Activated CD8-positive, alpha-beta T cell treated with anti-CD3 and anti-CD28 coated beads for 36 hours (primary cell): Measurements from ENCODE around the gene USP10. TPM values are rescaled to one million over a fixed set of nuclear protein-coding genes. Genes with fewer than 3 reads are reported as not detected.

ENCODE experiments used
- ATAC-seq: fragments of 200-7000 bp; cut with Tn5 transposase; one replicate; pipeline ENCODE4 v1.10.0; 2021; ENCODE audit warnings: mild to moderate bottlenecking, moderate library complexity
- CTCF ChIA-PET: fragments of 350-600 bp; sonication (Branson Sonifier 250); formaldehyde crosslinking; loops from one replicate; lab custom pipeline; 2021; ENCODE audit warnings: antibody characterized with exemption; lab: Charles Lee
- POLR2A ChIA-PET: fragments of 350-600 bp; sonication (Branson Sonifier 250); formaldehyde crosslinking; loops from one replicate; lab custom pipeline; 2021; ENCODE audit warnings: antibody characterized with exemption; lab: Charles Lee
- DNase-seq: peaks from one replicate; pipeline ENCODE4 v3.0.0-alpha.2; 2020
- H3K27ac Mint-ChIP-seq: one replicate; pipeline ENCODE4 v1.8.0; 2021; ENCODE audit warnings: mild to moderate bottlenecking, mixed read lengths
- H3K27me3 Mint-ChIP-seq: one replicate; pipeline ENCODE4 v1.8.0; 2021; ENCODE audit warnings: mixed read lengths
- H3K36me3 Mint-ChIP-seq: one replicate; pipeline ENCODE4 v1.8.0; 2021; ENCODE audit warnings: low read depth, mixed read lengths
- H3K4me1 Mint-ChIP-seq: one replicate; pipeline ENCODE4 v1.8.0; 2021; ENCODE audit warnings: low read depth, mixed read lengths
- H3K4me3 Mint-ChIP-seq: one replicate; pipeline ENCODE4 v1.8.0; 2021; ENCODE audit warnings: mild to moderate bottlenecking, moderate library complexity, mixed read lengths
- H3K9me3 Mint-ChIP-seq: one replicate; pipeline ENCODE4 v1.8.0; 2021; ENCODE audit warnings: mixed read lengths
- intact Hi-C: fragments of 100-400 bp; cut with micrococcal nuclease; formaldehyde crosslinking; loops from one replicate; pipeline ENCODE4 v1.10.0; 2022
- total RNA-seq, 2 experiments: library from RNA; stranded (reverse); gene quantifications; one replicate each; pipeline ENCODE4 v1.2.3, GENCODE V29; 2021
- TF ChIP-seq, protein P1 (sequence below): fragments of 200-600 bp; IDR thresholded peaks from one replicate; pipeline ENCODE4 v1.8.0; 2022; ENCODE audit warnings: antibody characterized with exemption, mild to moderate bottlenecking

Gene USP10
- total RNA-seq, 2 experiments from 2014 or later, result 116 TPM

DNA sequence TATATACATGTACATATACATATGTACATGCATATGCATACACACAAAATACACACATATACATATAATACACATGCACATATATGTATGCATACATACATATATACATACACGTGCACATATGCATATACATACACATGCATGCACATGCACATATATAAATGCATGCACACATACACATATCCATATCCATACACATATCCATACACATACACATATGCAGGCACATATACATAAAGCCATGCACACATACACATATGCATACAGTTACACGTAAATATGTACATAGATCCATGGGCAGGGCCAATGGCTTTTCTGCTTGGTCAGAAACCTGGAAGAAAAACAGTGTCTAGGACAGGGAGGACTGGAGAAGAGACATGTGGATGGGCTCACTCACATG, 23.9 kb upstream of the USP10 start:
- Mint-ChIP-seq H3K27ac (no peak overlapping the region), H3K4me3 (no peak overlapping the region), H3K36me3 (no peaks in the 10 kb centered on the region), H3K9me3 (no peaks in the 10 kb centered on the region), H3K27me3 (no peaks in the 10 kb centered on the region), H3K4me1 (peaks cover 6% of the 10 kb centered on the region)
- DNase-seq, result no peak
- ChIA-PET CTCF (interaction anchor here (1.6 kb wide), 1 partner anchor 9 kb away, joined by 3 read pairs; no protein-coding TSS in a partner anchor), POLR2A (no interaction called here)
- TF ChIP-seq, protein P1, sequence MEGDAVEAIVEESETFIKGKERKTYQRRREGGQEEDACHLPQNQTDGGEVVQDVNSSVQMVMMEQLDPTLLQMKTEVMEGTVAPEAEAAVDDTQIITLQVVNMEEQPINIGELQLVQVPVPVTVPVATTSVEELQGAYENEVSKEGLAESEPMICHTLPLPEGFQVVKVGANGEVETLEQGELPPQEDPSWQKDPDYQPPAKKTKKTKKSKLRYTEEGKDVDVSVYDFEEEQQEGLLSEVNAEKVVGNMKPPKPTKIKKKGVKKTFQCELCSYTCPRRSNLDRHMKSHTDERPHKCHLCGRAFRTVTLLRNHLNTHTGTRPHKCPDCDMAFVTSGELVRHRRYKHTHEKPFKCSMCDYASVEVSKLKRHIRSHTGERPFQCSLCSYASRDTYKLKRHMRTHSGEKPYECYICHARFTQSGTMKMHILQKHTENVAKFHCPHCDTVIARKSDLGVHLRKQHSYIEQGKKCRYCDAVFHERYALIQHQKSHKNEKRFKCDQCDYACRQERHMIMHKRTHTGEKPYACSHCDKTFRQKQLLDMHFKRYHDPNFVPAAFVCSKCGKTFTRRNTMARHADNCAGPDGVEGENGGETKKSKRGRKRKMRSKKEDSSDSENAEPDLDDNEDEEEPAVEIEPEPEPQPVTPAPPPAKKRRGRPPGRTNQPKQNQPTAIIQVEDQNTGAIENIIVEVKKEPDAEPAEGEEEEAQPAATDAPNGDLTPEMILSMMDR, result no peak
- ATAC-seq, result no peak
- intact Hi-C loops, result no loop called here

DNA sequence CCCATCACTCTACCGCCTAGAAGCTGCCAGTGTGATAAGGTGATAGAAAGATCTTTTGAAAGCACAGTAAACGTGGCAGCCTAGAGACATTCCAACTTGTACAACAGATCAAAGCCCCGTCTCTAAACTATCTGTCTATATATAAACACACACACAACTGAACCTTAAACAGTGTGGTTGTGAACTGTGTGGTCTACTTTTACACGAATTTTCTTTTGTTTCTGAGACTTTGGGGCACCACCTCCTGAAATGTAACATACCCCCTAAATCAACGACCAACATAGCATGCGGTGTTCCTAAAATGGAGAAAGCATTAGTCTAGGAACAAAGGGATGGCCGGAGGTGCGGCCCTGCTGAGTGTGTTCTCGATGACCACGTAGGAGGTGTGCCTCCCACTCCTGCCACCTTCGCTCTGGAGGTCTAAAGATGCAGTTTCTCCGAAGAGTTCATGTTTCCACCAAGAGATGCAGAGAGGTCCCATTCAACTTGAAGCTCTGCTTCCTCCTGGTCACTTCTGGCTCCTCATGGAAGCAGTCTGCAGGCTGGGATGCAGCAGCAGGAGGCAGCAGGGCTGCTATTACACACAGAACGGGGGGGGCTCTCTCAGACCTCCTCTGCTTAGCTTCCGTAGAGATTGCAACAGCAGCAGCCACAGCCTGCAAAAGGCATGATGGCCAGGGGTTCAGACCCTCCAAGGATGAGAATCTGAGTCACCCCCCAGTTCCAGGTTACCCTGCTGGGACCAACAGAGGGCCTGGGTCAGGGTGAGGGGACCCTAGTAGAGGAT, 22.6 kb upstream of the USP10 start:
- Mint-ChIP-seq H3K27ac (no peak overlapping the region), H3K9me3 (no peaks in the 10 kb centered on the region), H3K4me1 (peaks cover 3% of the 10 kb centered on the region), H3K4me3 (no peak overlapping the region), H3K27me3 (peaks cover 1% of the 10 kb centered on the region), H3K36me3 (no peaks in the 10 kb centered on the region)
- ChIA-PET POLR2A (interaction anchor here (0.6 kb wide), 1 partner anchor 48 kb away, joined by 3 read pairs; no protein-coding TSS in a partner anchor), CTCF (interaction anchor here (1.3 kb wide), 1 partner anchor 62 kb away, joined by 4 read pairs; no protein-coding TSS in a partner anchor)
- ATAC-seq (no peak), DNase-seq (no peak)
- TF ChIP-seq, protein P1, result no peak
- intact Hi-C loops, result no loop called here

DNA sequence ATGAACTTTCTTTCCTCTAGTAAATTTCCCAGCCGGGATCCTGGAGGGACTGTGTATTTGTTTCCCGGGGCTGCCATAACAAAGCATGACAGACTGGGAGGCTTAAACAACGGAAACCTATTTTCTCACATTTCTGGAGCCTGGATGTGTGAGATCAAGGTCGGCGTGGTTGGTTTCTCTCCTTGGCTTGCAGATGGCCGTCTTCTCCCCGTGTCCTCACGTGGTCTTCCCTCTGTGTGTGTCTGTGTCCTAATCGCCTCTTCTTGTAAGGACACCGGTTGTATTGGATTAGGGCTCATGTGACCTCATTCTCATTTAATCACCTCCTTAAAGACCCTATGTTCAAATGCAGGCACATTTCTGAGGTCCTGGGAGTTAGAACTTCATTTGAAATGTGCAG, 22.0 kb upstream of the USP10 start:
- no peak for DNase-seq
- ChIA-PET POLR2A (interaction anchor here (0.6 kb wide), 1 partner anchor 47 kb away, joined by 3 read pairs; no protein-coding TSS in a partner anchor), CTCF (interaction anchor here (1.3 kb wide), 1 partner anchor 61 kb away, joined by 4 read pairs; no protein-coding TSS in a partner anchor)
- Mint-ChIP-seq H3K4me3 (no peak overlapping the region), H3K27me3 (peaks cover 1% of the 10 kb centered on the region), H3K4me1 (no peaks in the 10 kb centered on the region), H3K27ac (no peak overlapping the region), H3K36me3 (no peaks in the 10 kb centered on the region), H3K9me3 (no peaks in the 10 kb centered on the region)
- ATAC-seq, result no peak
- intact Hi-C loops, result no loop called here
- TF ChIP-seq, protein P1, result no peak

DNA sequence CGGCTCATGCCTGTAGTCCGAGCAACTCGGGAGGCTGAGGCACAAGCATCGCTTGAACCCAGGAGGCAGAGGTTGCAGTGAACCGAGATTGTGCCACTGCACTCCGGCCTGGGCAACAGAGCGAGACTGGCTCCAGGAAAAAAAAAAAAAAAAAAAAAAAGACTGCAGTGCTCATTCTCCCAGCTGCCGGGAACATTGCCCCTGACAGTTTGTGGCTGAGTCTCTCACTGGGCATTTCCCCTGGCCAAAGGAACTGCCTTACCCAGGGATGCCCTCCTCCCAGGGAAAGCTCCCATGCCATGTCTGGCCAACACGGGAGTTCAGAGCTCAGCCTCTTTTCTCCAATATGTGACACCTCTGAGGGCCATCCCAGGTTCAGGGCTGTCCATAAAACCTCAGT, 21.3 kb upstream of the USP10 start:
- H3K4me1 Mint-ChIP-seq, result no peaks in the 10 kb centered on the region
- no peaks in the 10 kb centered on the region for H3K9me3 Mint-ChIP-seq
- H3K27me3 Mint-ChIP-seq, result peaks cover 1% of the 10 kb centered on the region
- ChIA-PET POLR2A (no interaction called here), CTCF (interaction anchor here (1.3 to 4.4 kb wide), 2 partner anchors 48 to 60 kb away, joined by 4 to 22 read pairs; no protein-coding TSS in a partner anchor)
- DNase-seq, result no peak
- no peak for ATAC-seq
- H3K4me3 Mint-ChIP-seq, result no peak overlapping the region
- H3K27ac Mint-ChIP-seq, result no peak overlapping the region
- H3K36me3 Mint-ChIP-seq, result no peaks in the 10 kb centered on the region
- intact Hi-C loops, result no loop called here
- TF ChIP-seq, protein P1, result no peak
